GM10266 (cell line): ENCODE measurements around the gene RUNX2.

Experiments used
- DNase-seq: peaks from one replicate; pipeline ENCODE4 v3.0.0; 2012; ENCODE audit errors: extremely low spot score
- CTCF ChIP-seq: IDR thresholded peaks from 2 replicates; pipeline ENCODE4 v1.5.1; 2012; ENCODE audit warnings: mild to moderate bottlenecking, low read depth; ENCODE audit not compliant: control insufficient read depth, insufficient read depth; ENCODE audit errors: missing control alignments

The RUNX2 gene

GRCh38 chr6:45589367-45589766 lies 261.2 kb downstream of the RUNX2 start:
- no peak for DNase-seq
- TF ChIP-seq CTCF: no peak

GRCh38 chr6:45590226-45590625 lies 262.1 kb downstream of the RUNX2 start:
- DNase-seq: no peak
- no peak for TF ChIP-seq CTCF

GRCh38 chr6:45590696-45591184 lies 262.6 kb downstream of the RUNX2 start:
- TF ChIP-seq CTCF: no peak
- DNase-seq: no peak

- no peak for TF ChIP-seq CTCF
- DNase-seq: no peak
These were observed 263.2 kb downstream of the RUNX2 start for GRCh38 chr6:45591306-45591705.

GRCh38 chr6:45591890-45592289 lies 263.8 kb downstream of the RUNX2 start:
- DNase-seq: no peak
- no peak for TF ChIP-seq CTCF

GRCh38 chr6:45592991-45593390 lies 264.9 kb downstream of the RUNX2 start:
- no peak for TF ChIP-seq CTCF
- DNase-seq: no peak

- TF ChIP-seq CTCF: no peak
- no peak for DNase-seq
These were observed 267.1 kb downstream of the RUNX2 start for GRCh38 chr6:45595010-45595851.
